ENCODE results near the gene TNFRSF11A.
A peak's percentile ranks its signal among the peaks of the same experiment; 100 is the strongest.

Gene TNFRSF11A

DNA sequence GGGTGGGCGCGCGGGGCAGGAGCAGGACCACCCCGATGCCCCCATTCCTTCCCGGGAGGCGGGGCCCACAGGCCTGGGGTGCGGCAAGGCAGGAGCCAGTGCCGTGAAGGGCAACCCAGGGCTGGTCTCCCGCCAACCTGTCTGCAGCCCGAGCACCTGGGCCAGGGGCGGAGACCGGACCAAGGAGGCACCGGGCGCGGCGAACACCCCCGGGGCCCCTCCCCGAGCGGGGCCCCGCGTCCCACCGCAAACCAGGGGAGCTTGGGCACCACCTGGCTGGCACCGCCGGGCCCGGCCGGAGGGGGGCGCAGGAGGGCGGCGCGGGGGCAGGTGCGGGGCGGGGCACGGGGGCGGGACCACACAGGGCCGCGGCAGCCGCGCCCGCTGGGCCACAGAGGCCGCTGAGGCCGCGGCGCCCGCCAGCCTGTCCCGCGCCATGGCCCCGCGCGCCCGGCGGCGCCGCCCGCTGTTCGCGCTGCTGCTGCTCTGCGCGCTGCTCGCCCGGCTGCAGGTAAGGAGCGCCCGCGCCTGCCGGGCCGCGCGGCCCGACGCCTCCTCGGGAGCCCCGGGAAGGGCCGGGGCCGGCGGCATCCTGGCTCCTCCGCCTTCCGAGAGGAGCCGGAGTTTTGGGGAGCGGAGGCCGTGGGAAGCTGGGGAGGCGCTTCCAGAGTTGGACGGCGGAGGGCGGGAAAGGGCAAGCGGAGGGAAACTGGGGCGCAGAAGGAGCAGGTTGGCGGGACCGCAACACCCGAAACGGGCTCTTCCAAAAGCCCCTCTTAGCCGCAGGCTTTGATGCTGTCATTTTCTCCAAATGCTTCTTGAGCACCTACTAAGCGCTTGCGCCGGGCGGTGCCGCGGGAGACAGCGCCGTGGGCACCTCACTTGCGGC lies at the start of gene TNFRSF11A:
Gene TNFRSF11A, plus strand, starts transcription at position 394 of the 889 bp plus-strand sequence. Its CDS starts 43 bp downstream, at position 437.
- DNase-seq: peak; percentile 89

DNA sequence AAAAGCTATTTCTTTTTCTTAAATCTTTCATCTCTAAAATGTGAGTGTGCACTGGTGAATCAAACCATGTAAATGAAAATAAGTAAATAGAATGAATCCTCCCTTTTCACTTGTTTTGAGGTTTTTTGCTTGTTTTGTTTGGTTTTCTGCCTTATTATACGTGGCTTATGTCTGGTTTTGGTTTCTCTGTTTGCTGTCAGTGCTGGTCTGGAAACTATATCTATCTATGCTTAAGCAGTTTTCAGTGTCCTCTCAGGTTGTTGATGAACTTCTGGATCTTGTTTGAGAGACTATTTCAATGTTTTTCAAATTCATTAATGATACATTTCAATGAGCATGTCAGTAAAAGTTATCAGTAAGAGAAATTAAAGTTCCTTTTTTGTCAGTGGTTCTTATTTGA lies 48.1 kb upstream of the TNFRSF11A start:
- DNase-seq: no peak

DNA sequence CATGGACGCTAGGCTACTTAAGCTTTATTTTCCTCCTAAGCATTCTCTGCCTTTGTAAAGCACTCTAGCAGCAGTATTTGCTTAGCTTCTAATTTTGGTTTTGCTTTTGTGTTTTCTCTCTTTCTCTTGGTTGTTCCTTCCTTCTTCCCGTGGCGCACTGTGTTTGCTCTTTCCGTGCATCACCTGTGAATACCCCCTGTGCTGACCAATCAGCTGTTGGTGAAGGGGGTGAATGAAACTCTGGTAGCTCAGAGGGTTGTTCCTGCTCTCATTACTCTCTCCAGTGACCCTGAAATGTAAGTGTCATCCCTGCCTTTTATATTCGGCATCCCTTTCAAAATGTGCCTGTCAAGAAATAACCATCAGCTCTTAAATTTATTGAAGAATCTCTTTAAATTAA lies 45.5 kb upstream of the TNFRSF11A start:
- DNase-seq: no peak

DNA sequence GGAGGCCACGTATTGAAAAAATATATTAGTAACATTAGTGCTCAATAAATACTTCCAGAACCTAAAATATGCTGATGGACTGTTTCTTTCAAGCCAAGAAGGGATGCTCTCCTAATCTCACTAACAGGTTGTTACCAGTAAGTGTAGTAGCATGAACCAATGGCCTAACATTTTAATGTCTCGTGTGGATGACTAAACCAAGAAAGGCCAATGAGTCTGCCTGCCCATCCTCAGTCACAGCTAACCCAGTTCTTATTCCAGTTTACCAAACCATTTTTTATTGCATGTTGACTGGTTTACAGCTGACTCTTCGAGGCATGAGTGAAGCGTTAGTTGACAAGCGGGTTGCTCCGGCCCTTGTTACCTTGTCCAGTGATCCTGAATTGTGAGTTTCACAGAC lies 45.1 kb upstream of the TNFRSF11A start:
- DNase-seq: no peak

DNA sequence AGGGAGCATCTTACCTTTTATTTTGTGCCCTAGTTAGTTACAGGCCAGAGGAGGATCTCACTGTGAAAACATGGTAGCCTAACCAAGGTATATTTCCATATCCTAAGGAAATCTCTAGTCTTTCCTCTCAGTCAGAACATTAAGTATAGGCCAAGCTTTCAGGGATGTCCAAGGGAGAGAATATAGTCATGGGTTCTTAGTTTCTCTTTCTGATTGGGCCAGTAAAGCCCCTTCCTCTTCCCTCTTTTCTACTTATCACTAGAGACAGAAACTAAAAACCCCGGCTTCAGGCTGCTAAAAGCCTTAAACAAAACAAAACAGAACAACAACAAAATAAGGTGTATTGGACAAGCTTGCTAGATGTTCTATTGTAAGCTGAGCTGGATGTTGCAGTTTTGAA lies 44.3 kb upstream of the TNFRSF11A start:
- no peak for DNase-seq

- no peak for DNase-seq
Measured at GRCh38 chr18:62281684-62282083, 43.4 kb upstream of the TNFRSF11A start.

- no peak for DNase-seq
Measured at GRCh38 chr18:62282188-62282629, 42.9 kb upstream of the TNFRSF11A start.

GRCh38 chr18:62284637-62285036 lies 40.5 kb upstream of the TNFRSF11A start:
- no peak for DNase-seq

DNA sequence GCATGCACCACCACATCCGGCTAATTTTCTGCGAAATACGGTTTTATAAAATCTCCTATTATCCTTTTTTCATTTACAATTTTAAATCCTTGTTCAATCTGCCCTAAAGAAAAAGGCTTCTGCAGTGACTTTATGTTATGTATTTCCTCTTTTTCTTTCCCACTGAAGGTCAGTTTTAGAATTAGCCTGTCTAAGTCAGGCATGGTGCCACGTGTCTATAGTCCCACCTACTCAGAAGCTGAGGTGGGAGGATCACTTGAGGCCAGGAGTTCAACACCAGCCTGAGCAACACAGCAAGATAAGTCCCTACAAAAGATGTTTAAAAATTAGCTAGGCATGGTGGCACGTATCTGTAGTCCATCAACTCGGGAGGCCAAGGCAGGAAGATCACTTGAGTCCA lies 39.8 kb upstream of the TNFRSF11A start:
- DNase-seq: no peak

DNA sequence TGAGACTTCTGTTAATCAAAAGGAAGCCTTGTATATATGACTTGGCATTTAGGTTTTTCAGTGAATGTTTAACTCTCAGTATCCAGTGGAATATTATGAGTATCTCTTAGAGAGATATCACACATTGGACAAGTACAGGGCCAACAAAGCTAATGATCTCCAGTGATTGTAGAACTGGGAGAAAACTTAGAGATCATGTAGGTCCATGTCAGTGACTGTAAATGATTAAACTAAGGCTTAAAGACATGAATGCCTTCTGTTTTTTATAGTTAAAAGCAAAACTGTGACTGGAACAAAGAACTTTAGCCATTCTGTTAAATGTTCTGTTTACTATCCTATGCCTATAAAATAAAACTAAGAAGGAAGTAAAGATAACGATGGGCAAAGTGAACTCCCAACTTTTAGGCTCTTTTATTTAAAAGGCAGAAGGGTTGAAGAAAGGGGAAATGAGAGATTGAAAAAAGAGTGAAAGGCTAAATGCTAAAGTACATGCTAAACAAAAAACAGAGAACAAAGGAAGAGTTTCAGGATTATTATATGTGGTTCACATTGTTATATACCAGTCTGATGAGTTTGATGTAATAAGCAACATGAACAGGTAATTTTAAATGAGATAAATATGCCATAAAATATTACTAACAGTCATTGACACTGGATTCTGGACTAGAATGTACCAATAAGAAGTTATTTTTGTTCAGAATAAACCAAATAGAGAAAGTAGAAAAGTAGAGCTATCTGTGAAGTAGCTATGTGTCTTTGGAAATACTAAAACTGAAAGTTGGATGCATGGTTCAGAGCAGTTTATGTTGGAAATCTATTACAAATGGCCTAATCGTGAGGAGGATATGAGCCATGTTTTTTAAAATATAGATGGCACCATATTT lies 37.1 kb upstream of the TNFRSF11A start:
- DNase-seq: no peak

- DNase-seq: no peak
Measured at GRCh38 chr18:62288665-62289008, 36.5 kb upstream of the TNFRSF11A start.

- no peak for DNase-seq
Measured at GRCh38 chr18:62289047-62289446, 36.1 kb upstream of the TNFRSF11A start.

GRCh38 chr18:62294073-62294472 lies 31.0 kb upstream of the TNFRSF11A start:
- no peak for DNase-seq

DNA sequence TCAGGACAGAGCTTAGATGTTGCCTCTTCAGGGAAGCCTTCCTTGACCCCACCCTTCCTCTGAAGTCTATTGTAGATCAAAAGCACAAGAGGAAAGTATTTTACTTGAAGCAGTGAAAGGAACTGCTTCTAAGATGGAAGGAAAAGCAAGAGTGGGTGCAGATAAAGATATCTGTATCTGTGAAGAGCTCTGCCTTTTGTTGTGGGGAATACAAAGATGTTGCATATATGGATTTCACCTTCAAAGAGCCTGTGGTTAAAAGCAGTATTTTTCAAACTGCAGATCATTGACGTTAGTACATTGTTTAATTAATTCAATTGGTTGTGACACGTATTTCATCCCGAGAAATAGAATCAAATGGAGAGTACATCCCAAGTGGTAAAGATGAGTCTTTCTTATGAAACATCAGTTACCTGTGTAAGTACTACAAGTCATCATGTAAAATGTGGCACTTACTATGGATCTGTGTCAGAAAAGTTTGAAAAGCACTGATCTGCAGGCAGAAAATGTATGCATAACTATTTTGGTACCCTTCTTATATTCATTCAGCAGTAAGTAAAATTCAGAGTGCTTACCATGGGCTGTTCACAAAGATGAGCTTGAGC lies 24.6 kb upstream of the TNFRSF11A start:
- DNase-seq: no peak

DNA sequence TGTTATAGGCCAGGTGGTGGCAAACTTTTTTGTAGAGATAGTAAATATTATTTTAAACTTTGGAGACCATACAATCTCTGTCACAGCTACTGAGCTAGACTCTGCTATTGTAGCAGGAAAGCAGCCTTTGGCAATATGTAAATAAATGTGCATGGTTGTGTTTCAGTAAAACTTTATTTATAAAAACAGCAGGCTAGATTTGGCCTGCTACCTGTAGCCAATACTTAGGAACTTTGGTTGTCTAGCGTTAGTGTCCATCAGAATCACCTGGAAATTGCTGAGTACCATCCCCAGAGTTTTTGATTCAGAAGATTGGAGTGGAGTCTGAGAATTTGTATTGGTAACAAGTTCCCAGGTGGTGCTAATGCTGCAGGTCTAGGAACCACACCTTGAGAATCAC lies 23.8 kb upstream of the TNFRSF11A start:
- no peak for DNase-seq

DNA sequence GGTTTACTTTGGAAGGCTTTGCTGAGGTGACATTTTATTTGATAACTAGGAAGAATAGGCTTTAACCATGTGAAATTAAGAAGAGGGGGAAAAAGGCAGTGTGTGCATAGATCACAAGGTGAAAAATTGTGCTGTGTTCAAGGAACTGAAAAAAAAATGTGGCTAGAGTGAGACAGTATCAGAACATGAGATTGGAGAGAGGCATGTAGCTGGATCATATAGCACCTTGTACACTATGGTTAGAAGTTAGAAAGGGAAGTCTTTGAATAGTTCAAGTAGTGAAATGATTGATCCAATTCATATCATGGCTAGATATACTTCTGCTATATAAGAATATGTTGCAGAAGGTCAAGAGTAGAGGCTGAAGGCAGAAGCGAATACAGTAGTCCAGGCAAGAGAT lies 12.3 kb upstream of the TNFRSF11A start:
- no peak for DNase-seq

DNA sequence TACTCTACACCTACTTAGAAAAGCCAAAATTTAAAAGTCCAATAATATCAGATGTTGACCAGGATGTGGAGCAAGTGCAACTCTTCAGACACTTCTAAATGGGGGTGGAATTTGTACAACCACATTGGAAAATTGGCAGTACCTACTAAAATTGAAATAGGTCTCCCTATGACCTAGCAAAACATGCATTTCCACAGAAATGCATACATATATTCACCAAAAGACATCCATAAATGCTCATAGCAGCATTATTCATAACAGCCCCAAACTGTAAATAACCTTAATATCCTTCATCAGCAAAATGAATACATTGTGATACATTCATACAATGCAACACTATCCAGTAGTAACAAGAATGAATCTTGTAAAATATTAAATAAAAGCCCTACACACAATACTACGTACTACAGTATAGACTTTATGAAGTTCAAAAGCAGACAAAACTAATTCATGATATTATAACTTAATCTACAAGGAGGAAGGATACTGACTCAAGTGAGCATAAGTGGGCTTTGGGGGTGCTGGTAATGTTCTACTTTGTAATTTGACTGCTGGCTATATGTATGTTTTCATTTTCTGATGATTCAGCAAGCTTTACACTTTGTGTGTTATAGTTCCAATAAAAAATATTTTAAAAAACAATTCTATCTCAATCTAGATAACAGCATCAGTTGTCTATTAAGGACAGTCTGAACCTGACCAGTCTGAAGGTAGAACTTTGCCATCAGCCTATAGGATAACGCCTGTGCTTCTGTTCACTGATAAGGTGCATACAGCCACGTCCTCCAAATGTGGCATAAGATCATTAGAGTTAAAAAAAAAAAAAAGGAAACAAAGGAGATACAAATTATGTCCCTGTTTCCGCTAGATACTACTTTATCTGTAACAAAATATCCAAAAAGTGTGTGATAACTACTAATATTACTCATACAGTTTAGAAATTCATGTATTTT lies 6.6 kb upstream of the TNFRSF11A start:
- no peak for DNase-seq

- DNase-seq: no peak
Measured at GRCh38 chr18:62321201-62321600, 3.9 kb upstream of the TNFRSF11A start.

DNA sequence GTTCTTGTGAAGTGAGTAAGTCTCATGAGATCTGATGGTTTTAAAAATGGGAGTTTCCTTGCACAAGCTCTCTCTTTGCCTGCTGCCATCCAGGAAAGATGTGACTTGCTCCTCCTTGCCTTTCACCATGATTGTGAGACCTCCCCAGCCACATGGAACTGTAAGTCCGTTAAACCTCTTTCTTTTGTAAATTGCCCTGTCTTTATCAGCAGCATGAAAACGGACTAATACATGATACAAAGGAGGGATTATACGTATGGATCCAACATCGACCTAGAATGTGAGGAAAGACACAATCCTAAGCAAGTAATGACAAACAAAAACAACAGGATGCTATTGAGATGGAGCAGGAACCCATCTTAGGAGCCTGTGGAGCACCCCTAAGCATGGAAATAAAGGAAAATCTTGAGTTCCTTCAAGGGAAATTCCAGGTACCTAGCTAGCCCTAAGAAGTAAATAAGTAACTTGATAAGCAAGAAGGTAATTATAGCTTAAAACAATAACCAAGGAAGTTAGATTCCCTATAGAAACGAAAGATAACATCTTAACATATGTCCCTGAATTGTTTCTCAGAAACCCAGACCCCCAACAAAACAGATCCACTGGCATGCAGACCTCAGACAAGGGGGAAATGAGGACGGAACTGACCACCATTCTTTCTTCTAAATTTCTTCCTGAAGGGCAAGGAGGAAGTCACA lies 1.5 kb upstream of the TNFRSF11A start:
- DNase-seq: no peak

- no peak for DNase-seq
Measured at GRCh38 chr18:62324181-62324828, 805 bp upstream of the TNFRSF11A start.

Data from activated CD8-positive, alpha-beta memory T cell treated with anti-CD3 and anti-CD28 coated beads, Interleukin-2, amount 50 U/mL, for 48 hours (primary cell).